GM12872 (cell line): ENCODE data around the gene ATF6B.

Source experiments
- CTCF ChIP-seq: IDR thresholded peaks from 3 replicates; pipeline ENCODE4 v1.5.1; 2011; ENCODE audit warnings: low read depth, mild to moderate bottlenecking, low read length, moderate library complexity; ENCODE audit not compliant: insufficient read depth

The ATF6B gene

DNA sequence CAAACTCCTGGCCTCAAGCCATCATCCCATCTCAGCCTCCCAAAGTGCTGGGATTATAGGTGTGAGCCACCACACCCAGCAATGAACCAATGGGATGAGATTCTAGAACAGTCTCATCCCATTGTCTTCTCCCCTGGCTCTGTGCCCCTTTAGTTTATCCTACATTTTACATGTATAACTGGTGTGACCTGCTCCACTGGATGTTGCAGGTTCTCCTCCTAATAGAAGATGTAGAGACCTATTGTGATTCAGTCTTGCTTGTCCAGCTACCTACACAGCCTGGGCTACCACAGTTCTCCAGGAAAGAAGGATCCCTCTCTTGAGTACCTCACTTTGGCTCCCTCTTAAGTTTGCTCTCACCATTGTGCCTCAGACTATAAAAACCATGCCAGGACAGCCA is 4.1 kb upstream of the ATF6B start:
- TF ChIP-seq CTCF, result no peak

DNA sequence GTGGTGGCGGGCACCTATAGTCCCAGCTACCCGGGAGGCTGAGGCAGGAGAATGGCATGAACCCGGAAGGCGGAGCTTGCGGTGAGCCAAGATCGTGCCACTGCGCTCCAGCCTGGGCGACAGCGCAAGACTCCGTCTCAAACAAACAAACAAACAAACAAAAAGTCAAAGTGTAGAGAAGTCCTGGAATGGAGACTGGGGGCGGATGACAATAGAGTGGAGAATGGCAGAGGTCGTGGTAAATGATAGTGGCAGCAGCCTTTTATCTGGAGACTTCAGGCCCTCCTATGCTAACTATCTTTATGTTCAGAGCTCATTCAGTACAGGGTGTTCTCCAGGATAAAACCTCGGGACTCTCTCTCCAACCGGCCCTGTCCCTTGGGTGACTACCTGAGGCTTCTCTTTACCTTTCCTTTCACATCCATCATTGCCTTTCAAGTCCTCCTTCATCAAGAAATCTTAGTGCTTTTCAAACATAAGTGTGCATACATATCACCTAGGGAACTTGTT is 3.4 kb upstream of the ATF6B start:
- no peak for TF ChIP-seq CTCF

GRCh38 chr6:32129297-32130088 is 1.4 kb upstream of the ATF6B start:
- TF ChIP-seq CTCF, result no peak

DNA sequence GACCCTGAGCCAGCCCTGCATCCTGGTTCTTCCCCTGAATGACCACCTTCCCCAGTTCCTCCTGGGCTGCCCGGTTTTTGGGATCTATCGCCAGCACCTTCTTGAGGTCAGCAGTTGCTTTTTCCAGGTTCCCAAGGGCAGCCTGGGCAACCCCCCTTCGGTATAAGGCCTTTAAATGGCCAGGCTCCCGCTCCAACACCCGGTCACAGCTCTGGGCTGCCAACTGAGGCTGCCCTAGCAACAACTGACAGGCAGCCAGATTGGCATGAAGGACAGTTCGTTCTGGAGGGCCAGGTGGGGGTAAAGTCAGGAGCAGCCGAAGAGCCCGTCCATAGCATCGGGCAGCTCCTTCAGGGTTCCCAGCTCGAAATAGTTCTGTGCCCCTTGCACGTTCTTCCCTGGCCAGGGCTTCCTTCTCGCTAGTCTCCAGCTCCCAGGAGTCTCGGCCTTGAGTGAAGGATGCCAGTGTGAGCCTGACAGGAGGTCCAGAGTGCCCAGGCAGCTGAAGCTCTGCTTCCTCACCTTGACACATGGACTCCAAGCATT is 778 bp upstream of the ATF6B start:
- TF ChIP-seq CTCF, result no peak

GRCh38 chr6:32127409-32127716 is 683 bp downstream of the ATF6B start:
- no peak for TF ChIP-seq CTCF

- TF ChIP-seq CTCF, result no peak
Observed at GRCh38 chr6:32126880-32127279, 1.2 kb downstream of the ATF6B start.

DNA sequence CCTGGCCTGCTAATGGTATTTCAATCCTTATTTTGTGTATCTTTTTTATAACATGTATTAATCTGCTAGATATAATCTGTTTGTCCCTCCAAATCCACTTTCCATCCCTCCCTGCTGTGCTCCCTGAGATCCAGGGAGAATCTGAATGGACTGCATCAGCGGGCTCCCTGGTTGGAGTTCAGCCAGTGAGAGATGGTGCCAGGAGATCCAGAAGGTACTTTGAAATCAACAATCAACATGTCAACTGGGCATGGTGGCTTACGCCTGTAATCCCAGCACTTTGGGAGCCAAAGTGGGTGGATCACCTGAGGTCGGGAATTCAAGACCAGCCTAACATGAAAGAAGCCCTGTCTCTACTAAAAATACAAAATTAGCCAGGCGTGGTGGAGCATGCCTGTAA is 4.4 kb downstream of the ATF6B start:
- no peak for TF ChIP-seq CTCF
